NOMO-1 treated with DMSO at 0.1 percent for 48 hours (cell line): ENCODE measurements around the gene SCAMP3.
"Not testable (repeated sequence)": the region's sequence is repeated elsewhere in the genome, so short reads cannot be mapped to it uniquely, and the experiment has no call there.

ENCODE experiments used
- DNase-seq: peaks from one replicate; lab custom pipeline; 2025; ENCODE audit not compliant: unreplicated experiment; lab: John Stamatoyannopoulos, UW

SCAMP3 gene

DNA sequence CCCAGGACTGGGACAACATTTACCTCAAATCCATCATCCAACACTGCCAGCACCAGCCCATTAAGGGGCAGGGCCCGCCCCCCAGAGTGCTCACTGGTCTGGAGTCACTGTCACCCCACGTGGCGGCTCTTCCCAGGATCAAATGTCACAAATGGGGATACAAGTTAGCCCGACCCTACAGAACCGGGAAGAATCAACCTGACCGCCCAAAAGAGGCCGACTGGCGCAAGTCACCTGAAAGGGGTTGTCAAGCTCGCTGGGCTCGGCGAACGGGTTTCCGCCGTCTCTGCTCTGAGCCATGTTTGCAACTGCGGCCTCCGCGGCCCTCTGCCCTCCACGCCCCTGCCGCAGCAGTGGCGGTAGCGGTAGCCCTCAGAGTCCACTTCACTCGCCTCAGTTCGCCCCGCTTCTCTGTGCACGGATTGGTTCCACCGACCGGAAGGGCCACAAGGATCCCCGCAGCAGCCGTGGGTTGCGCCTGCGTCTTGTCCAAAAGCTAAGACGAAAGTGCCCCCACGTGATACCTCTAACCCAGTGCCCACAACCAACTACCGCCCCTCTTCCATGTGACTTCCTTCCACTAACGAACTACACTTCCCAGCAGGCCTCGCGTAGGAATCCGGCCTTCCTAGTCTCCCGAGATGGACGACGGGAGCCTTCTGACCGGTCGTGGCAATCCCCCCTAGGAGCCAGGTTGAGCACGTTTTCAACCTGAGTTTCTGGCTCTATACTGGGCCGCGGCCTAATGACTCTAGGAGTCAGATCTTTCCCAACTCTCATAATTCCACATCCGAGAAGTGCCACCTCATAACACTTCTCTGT is at the start of gene SCAMP3:
Gene SCAMP3 (minus strand): TSS at position 509 of the 822 bp plus-strand sequence. CDS start 209 bp downstream, at position 300.
- peak; percentile 98 for DNase-seq

DNA sequence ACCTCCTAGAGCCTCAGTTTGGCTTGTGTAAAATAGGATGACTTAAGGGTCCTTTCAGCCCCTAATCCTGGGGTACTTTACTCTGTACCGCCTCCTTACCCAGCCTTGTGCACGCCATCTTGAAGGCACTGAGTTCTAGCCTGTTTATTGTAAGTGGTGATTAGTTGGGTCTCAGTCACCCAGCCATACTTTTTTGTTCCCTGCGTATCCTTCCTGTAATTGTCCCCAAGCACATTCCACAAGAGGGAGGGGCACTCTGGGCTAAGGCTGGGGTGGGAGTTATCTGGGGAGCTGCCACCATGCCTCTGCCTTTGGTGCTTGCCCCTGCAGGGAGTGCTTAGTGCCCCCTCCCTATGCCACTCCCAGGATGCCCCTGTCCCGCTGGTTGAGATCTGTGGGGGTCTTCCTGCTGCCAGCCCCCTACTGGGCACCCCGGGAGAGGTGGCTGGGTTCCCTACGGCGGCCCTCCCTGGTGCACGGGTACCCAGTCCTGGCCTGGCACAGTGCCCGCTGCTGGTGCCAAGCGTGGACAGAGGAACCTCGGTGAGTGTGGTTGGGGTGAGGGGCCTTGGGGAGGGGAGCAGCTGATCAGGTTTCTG is 47.4 kb upstream of the SCAMP3 start:
- no peak for DNase-seq

- DNase-seq, result peak; percentile 100
Observed at GRCh38 chr1:155308493-155309422, 46.6 kb upstream of the SCAMP3 start, which contains the start of gene FDPS. TSS of gene FDPS (plus strand) at chr1:155308866. CDS start at chr1:155309790, 924 bp downstream.

DNA sequence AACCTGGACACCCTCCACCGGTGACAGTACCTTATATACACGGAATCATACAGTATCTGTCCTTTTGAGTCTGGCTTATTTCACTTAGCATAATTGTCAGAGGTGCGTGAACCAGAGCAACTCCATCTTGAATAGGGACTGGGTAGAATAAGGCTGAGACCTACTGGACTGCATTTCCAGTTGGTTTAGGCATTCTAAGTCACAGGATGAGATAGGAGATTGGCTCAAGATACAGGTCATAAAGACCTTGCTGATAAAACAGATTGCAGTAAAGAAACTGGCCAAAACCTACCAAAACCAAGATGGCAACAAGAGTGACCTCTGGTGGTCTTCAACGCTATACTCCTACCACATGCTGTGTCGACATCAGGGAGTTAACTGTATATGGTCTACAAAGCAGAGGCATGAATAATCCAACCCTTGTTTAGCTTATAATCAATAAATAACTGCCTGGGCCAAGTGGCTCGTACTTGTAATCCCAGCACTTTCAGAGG is 45.1 kb upstream of the SCAMP3 start:
- DNase-seq, result peak; percentile 69

DNA sequence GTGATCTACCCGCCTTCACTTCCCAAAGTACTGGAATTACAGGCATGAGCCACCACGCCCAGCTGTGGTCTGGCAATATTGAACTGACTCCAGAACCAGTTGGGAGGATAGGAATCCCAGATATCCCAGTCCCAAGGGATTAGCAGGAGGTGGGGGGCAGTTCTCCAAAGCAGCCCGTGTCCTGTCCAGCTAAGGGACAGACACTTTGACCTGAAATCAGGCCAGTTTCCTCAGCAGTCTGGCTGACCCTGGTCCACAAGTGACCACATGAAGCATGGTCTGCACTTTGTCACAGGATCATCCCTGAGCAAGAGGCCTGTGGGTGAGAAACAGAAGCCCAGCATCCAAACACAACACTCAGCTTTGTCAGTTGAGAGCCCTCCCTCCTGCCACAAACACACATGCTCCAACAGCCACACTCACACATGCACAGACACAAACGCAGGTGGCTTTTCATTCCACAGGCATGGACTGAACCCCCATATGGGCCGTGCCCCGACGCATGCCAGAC is 43.8 kb upstream of the SCAMP3 start:
- no peak for DNase-seq

GRCh38 chr1:155304558-155305063 is 42.5 kb upstream of the SCAMP3 start:
- no peak for DNase-seq

DNA sequence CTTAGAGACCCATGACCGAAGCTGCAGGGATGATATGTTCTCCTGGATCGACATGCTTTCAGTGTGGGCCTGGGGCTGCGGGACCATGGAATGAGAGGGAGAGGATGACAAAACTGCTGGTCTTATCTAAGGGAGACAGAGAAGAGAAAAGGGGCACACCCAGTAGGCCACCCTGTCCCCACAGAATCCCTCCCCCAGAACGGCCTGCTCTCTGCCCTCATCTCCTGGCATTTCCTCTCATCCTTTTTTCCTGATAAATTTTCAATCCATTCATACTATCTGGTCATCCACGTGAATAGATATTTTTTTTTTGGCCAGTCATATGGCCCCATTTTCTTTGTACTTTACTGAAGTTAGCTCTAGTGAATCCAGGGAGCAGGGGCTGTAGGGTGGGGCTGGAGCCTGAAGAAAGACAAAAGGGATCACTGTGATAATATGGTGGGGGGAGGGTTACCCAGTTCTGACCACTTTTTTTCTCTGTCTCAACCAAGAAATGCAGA is 39.2 kb upstream of the SCAMP3 start, which contains the start of gene PKLR:
Gene PKLR (minus strand): TSS at position 97 of the 500 bp plus-strand sequence. CDS start 43 bp downstream, at position 54.
- no peak for DNase-seq

- no peak for DNase-seq
Observed at GRCh38 chr1:155300553-155301329, 38.6 kb upstream of the SCAMP3 start.

DNA sequence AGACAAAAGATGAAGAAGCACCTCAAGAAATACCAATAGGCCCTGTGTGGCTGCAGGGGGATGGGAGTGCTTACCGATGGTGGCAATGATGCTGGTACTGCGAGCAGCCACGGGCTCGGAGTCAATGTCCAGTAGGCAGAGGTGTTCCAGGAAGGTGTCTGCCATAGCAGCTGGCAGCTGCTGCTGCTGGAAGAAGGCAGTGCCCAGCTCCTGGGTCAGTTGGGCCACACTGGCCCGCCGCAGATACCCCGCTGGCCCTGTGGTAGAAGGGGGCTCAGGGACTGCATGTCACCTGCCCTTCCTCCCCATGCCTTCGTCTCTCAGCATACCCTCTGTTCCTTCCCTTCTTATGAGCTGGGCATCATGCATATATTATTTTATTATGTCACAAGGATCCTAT is 37.9 kb upstream of the SCAMP3 start:
- no peak for DNase-seq

DNA sequence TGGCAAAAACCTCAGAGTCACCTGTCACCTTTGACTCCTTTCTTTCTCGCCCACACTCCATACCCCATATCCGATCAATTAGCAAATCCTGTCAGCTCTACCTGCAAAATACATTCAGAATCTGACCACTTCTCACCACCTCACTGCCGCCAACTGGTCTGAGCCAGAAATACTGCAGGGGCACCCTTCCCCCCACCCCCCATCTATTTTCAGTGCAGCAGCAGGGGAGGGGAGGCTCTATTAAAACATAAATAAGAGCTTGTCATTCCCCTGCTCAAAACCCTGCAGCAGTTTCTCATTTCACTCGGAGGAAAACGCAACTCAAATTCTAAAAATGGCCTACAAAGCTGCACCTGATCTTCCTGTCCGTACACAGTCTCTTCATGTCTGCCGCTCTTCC is 35.2 kb upstream of the SCAMP3 start:
- DNase-seq, result no peak

DNA sequence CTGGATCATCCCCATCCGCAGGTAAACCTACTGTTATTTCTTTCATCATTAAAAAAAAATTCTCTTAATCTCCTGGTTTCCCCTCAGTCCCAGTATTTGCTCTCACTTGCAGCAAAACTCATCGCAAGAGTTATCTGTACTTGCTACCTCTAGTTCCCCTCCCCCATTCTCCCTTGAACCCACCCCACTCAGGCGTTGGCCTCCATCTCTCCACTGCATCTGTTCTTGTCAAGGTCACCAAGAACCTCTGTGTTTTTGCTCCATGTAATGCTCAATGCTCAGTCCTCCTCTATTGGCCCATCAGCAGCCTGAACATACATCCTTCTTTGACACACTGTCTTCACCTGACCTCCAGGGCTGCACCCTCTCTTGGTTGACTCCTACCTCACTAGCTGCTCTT is 34.5 kb upstream of the SCAMP3 start:
- no peak for DNase-seq

DNA sequence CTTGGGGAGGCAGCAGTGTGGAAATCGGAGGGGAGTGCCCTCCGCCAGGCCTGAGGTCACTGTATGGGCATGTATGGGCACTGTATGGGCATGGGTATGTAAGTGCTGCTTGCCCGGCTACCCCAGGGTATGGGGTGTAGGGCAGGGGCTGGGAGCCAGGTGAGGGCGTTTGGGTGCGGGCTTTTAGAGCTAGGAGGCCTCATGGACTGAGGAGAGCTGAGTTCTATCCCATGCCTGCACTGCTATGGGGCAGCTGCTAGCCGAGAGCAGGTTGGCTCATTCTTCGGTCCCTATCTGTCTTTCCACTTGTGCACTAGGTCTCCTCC is 33.7 kb upstream of the SCAMP3 start:
- DNase-seq, result no peak

GRCh38 chr1:155295183-155295941 is 33.2 kb upstream of the SCAMP3 start:
- DNase-seq, result no peak

DNA sequence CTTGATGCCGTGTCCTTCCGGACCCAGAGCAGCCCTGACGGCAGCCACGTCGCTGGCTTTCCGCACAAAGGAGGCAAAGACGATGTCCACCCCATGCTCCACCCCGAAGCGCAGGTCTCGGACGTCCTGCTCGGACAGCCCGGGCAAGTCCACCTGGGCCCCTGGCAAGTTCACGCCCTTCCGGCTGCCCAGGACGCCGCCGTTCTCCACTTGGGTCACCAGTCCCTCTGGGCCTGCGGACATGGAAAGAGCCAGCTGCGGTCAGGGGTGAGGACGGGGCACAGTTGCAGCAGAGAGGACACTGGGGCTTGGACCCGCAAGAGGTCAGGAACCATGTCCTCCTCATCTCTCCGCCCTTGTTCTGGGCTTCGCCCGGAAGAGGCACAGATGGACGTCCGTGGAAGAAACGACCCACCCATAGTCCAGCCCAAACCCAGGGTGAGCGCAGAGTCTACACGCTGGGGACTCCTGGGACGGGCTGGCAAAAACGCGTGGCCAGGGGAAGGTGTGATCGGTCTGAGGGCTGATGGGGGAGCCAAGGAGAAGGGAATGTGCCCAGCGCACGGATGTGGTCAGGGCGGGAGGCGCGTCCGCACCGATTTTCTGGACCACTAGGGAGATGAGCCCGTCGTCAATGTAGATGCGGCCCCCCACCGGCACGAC is 32.5 kb upstream of the SCAMP3 start:
- no peak for DNase-seq

DNA sequence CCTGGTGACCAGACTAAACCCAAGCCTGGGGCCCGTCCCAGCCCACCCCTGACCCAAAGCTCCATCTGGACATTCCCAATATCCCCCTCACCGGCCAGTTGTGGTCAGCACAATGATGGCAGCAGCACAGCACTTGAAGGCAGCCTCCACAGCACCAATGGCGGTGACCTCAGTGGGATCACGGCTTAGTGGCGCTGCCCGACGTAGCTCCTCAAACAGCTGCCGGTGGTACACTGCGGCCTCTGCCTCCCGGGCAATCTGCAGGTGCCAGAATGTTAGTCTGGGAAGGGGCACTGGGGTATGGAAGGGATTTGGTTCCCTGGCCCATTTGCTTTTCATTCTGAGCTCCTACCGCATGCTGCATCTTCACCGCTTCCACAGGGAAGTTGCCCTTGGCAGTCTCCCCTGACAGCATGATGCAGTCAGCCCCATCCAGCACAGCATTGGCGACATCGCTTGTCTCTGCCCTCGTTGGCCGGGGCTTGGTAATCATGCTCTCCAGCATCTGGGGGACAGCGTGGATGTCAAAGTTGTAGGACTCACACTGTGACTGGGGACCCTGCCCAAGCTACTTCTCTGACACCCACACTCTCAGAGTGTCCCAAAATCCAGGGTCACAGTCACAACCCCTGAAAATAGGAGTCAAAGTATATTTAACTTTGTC is 31.1 kb upstream of the SCAMP3 start:
- no peak for DNase-seq

DNA sequence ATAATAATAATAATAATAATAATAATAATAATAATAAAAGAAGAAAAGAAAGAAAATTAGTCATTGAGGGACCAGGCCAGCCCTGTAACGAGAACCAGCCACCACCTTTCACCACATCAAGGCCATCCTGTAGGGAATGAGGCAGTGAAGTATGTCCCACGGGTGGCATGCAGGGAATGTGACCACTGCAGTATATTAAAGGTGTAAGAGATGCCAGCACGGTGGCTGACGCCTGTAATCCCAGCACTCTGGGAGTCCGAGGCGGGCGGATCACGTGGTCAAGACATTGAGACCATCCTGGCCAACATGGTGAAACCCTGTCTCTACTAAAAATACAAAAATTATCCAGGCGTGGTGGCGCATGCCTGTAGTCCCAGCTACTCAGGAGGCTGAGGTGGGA is 28.8 kb upstream of the SCAMP3 start:
- not testable (repeated sequence) for DNase-seq

GRCh38 chr1:155287987-155288543 is 25.9 kb upstream of the SCAMP3 start:
- no peak for DNase-seq

GRCh38 chr1:155286544-155286943 is 24.4 kb upstream of the SCAMP3 start:
- no peak for DNase-seq
